T1000 (cell line): ENCODE measurements around the gene SCN1B.

ENCODE experiments used
- DNase-seq: peaks from one replicate; lab custom pipeline; 2025; ENCODE audit warnings: mixed read lengths; lab: John Stamatoyannopoulos, UW

The SCN1B gene

GRCh38 chr19:35074426-35075201 is 44.3 kb downstream of the SCN1B start:
- no peak for DNase-seq

- no peak for DNase-seq
Observed at GRCh38 chr19:35075202-35076025, 45.1 kb downstream of the SCN1B start.

GRCh38 chr19:35076026-35076370 is 45.7 kb downstream of the SCN1B start:
- no peak for DNase-seq

- DNase-seq, result no peak
Observed at GRCh38 chr19:35076657-35077056, 46.4 kb downstream of the SCN1B start.

GRCh38 chr19:35077411-35078223 is 47.3 kb downstream of the SCN1B start:
- no peak for DNase-seq

GRCh38 chr19:35079826-35080225 is 49.6 kb downstream of the SCN1B start:
- no peak for DNase-seq

- no peak for DNase-seq
Observed at GRCh38 chr19:35080613-35081170, 50.4 kb downstream of the SCN1B start.

GRCh38 chr19:35081201-35081600 is 50.9 kb downstream of the SCN1B start:
- DNase-seq, result no peak

- DNase-seq, result no peak
Observed at GRCh38 chr19:35083691-35084508, 53.6 kb downstream of the SCN1B start.

GRCh38 chr19:35084509-35084762 is 54.2 kb downstream of the SCN1B start:
- DNase-seq, result no peak

- DNase-seq, result no peak
Observed at GRCh38 chr19:35085947-35086346, 55.7 kb downstream of the SCN1B start.

- DNase-seq, result no peak
Observed at GRCh38 chr19:35086455-35086854, 56.2 kb downstream of the SCN1B start.

- no peak for DNase-seq
Observed at GRCh38 chr19:35087393-35087792, 57.1 kb downstream of the SCN1B start.

GRCh38 chr19:35088131-35088913 is 58.1 kb downstream of the SCN1B start:
- DNase-seq, result no peak

- no peak for DNase-seq
Observed at GRCh38 chr19:35089554-35089953, 59.3 kb downstream of the SCN1B start.
